A673 (cell line): ENCODE measurements around the gene ARL10. TPM values are rescaled to one million over a fixed set of nuclear protein-coding genes. Genes with fewer than 3 reads are reported as not detected.

ENCODE experiments used
- BruUV-seq: library from RNA; stranded (reverse); fragments of 400-500 nt; replicated peaks from 2 replicates; lab custom pipeline; 2021; lab: Mats Ljungman, UMichigan
- CTCF ChIA-PET: fragments of 300-600 bp; sonication (Branson Sonifier 250); formaldehyde crosslinking; loops from one replicate; lab custom pipeline; 2022; ENCODE audit warnings: antibody characterized with exemption; lab: Charles Lee
- POLR2A ChIA-PET: fragments of 300-600 bp; sonication (Branson Sonifier 250); formaldehyde crosslinking; loops from one replicate; lab custom pipeline; 2022; ENCODE audit warnings: antibody characterized with exemption; ENCODE audit not compliant: low non-redundant PET; lab: Charles Lee
- DNase-seq: peaks from one replicate; pipeline ENCODE4 v3.0.0-alpha.2; 2015; ENCODE audit warnings: low spot score
- H3K27ac ChIP-seq: fragments of 200-600 bp; sonication (generic); 2 replicates; pipeline ENCODE4 v1.5.1; 2016; ENCODE audit warnings: mixed run types, low read depth, mild to moderate bottlenecking, mixed read lengths, antibody characterized with exemption, low read length; ENCODE audit not compliant: poor library complexity, severe bottlenecking
- H3K27me3 ChIP-seq: fragments of 200-600 bp; sonication (generic); replicated peaks from 2 replicates; pipeline ENCODE4 v1.6.1; 2017; ENCODE audit warnings: mixed run types, low read depth, mild to moderate bottlenecking, mixed read lengths, antibody characterized with exemption, low read length; ENCODE audit not compliant: insufficient read depth, poor library complexity
- H3K36me3 ChIP-seq: fragments of 200-600 bp; sonication (generic); 2 replicates; pipeline ENCODE4 v1.6.1; 2016; ENCODE audit warnings: mixed run types, mild to moderate bottlenecking, mixed read lengths, antibody characterized with exemption, low read length; ENCODE audit not compliant: insufficient read depth, poor library complexity, severe bottlenecking
- H3K4me1 ChIP-seq: fragments of 200-600 bp; sonication (generic); 2 replicates; pipeline ENCODE4 v1.6.1; 2017; ENCODE audit warnings: mixed run types, mild to moderate bottlenecking, mixed read lengths, antibody characterized with exemption, low read length; ENCODE audit not compliant: insufficient read depth, poor library complexity, severe bottlenecking
- H3K4me3 ChIP-seq: fragments of 200-600 bp; sonication (generic); 2 replicates; pipeline ENCODE4 v1.5.1; 2016; ENCODE audit warnings: low read depth, mixed run types, mild to moderate bottlenecking, mixed read lengths, low read length; ENCODE audit not compliant: poor library complexity, severe bottlenecking
- H3K9me3 ChIP-seq: fragments of 200-600 bp; sonication (generic); 2 replicates; pipeline ENCODE4 v1.6.1; 2016; ENCODE audit warnings: mixed run types, low read depth, mild to moderate bottlenecking, mixed read lengths, antibody characterized with exemption, low read length; ENCODE audit not compliant: poor library complexity, severe bottlenecking
- CTCF ChIP-seq: fragments of 300-800, 200-600 bp; sonication (generic); conservative IDR thresholded peaks from 2 replicates; pipeline ENCODE4 v1.5.1; 2017; ENCODE audit warnings: low read depth, mild to moderate bottlenecking, antibody characterized with exemption, low read length, moderate library complexity, mixed read lengths
- EZH2 ChIP-seq: fragments of 200-600 bp; sonication (generic); IDR thresholded peaks from 2 replicates; pipeline ENCODE4 v1.6.1; 2017; ENCODE audit warnings: borderline replicate concordance, low read depth, mild to moderate bottlenecking, mixed read lengths, antibody characterized with exemption, low read length; ENCODE audit not compliant: poor library complexity, severe bottlenecking
- intact Hi-C: fragments of 100-400 bp; cut with micrococcal nuclease; formaldehyde crosslinking; loops from one replicate; pipeline ENCODE4 v1.10.0; 2022; ENCODE audit not compliant: unreplicated experiment
- total RNA-seq: library from RNA; stranded (reverse); gene quantifications from 2 replicates; pipeline ENCODE4 v1.2.3, GENCODE V29; 2021

The ARL10 gene
- total RNA-seq, 1 experiment from 2014 or later, result 13.6 TPM

- Histone ChIP-seq H3K27me3 (no peaks in the 10 kb centered on the region), H3K36me3 (no peaks in the 10 kb centered on the region), H3K27ac (no peak overlapping the region), H3K4me3 (no peak overlapping the region), H3K4me1 (peaks cover 3% of the 10 kb centered on the region), H3K9me3 (no peaks in the 10 kb centered on the region)
- DNase-seq, result no peak
- intact Hi-C loops, result no loop called here
- CTCF ChIA-PET, result no interaction called here
- no TSS peak for BruUV-seq
- TF ChIP-seq EZH2 (no peak), CTCF (no peak)
- POLR2A ChIA-PET, result no interaction called here
These were observed 28.8 kb downstream of the ARL10 start for GRCh38 chr5:176394096-176394495.

GRCh38 chr5:176394881-176395675 lies 29.8 kb downstream of the ARL10 start:
- ChIA-PET CTCF (no interaction called here), POLR2A (no interaction called here)
- Histone ChIP-seq H3K9me3 (no peaks in the 10 kb centered on the region), H3K4me3 (no peak overlapping the region), H3K27me3 (no peaks in the 10 kb centered on the region), H3K4me1 (no peaks in the 10 kb centered on the region), H3K36me3 (no peaks in the 10 kb centered on the region), H3K27ac (no peak overlapping the region)
- DNase-seq, result no peak
- TF ChIP-seq EZH2 (no peak), CTCF (no peak)
- BruUV-seq, result no TSS peak
- intact Hi-C loops, result no loop called here

DNA sequence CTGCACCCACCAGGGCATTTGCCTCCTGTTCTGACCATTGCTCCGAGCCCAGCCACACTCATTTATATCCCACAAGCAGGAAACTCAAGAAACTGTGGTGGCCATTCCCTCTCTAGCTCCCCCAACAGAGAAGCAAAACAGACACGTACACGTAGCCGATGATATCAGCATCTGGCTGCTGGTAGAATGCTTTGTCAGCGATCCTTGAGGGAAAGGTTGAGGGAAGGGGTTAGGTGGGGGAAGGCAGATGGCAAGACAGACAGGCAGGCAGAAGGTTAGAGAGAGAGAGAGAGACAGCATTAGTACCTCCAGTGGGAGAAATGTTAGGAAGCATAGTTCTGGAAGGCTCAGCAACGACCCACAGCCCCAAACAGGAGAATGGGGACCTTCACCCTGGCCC lies 31.0 kb downstream of the ARL10 start:
- CTCF ChIA-PET, result no interaction called here
- POLR2A ChIA-PET, result no interaction called here

More for the DNA sequence above, 31.0 kb downstream of the ARL10 start:
- no TSS peak for BruUV-seq
- H3K36me3 ChIP-seq, result no peaks in the 10 kb centered on the region
- TF ChIP-seq CTCF, result no peak
- no peak for TF ChIP-seq EZH2
- peak; percentile 12 for DNase-seq
- H3K27me3 ChIP-seq, result no peaks in the 10 kb centered on the region
- H3K4me3 ChIP-seq, result no peak overlapping the region
- H3K9me3 ChIP-seq, result no peaks in the 10 kb centered on the region
- intact Hi-C loops, result no loop called here
- H3K27ac ChIP-seq, result no peak overlapping the region
- no peaks in the 10 kb centered on the region for H3K4me1 ChIP-seq
